Mesothelial cell of epicardium (in vitro differentiated cells): ENCODE data around the gene ARHGAP25. TPM values are rescaled to one million over a fixed set of nuclear protein-coding genes. Genes with fewer than 3 reads are reported as not detected.

ENCODE experiments used
- DNase-seq, 2 experiments: peaks; one replicate each; pipeline ENCODE4 v3.0.0; 2021; ENCODE audit warnings: low spot score in 2 of 2; ENCODE audit not compliant: unreplicated experiment in 2 of 2
- H3K27ac Mint-ChIP-seq: 2 replicates; pipeline ENCODE4 v1.8.0; 2021; ENCODE audit warnings: mixed read lengths
- H3K27me3 Mint-ChIP-seq: 2 replicates; pipeline ENCODE4 v1.8.0; 2021; ENCODE audit warnings: low read depth, mixed read lengths
- H3K36me3 Mint-ChIP-seq: 2 replicates; pipeline ENCODE4 v1.8.0; 2021; ENCODE audit warnings: mixed read lengths
- H3K4me1 Mint-ChIP-seq: 2 replicates; pipeline ENCODE4 v1.8.0; 2021; ENCODE audit warnings: mixed read lengths
- H3K4me3 Mint-ChIP-seq: 2 replicates; pipeline ENCODE4 v1.8.0; 2021; ENCODE audit warnings: mild to moderate bottlenecking, moderate library complexity, mixed read lengths
- H3K9me3 Mint-ChIP-seq: 2 replicates; pipeline ENCODE4 v1.8.0; 2021; ENCODE audit warnings: mixed read lengths
- CTCF ChIP-seq: fragments of 200-600 bp; sonication (generic); IDR thresholded peaks from one replicate; pipeline ENCODE4 v1.5.0; 2021; ENCODE audit warnings: antibody characterized with exemption; ENCODE audit not compliant: unreplicated experiment
- total RNA-seq: library from RNA; stranded (reverse); gene quantifications from 3 replicates; pipeline ENCODE4 v1.2.1, GENCODE V29; 2021

ARHGAP25 gene
- total RNA-seq, 1 donor from 2014 or later, result 1.4 TPM

- no peaks in the 10 kb centered on the region for H3K9me3 Mint-ChIP-seq
- H3K4me1 Mint-ChIP-seq, result peaks cover 14% of the 10 kb centered on the region
- DNase-seq, result peak in 1 of 2 experiments; percentile 30
- H3K27ac Mint-ChIP-seq, result no peak overlapping the region
- H3K4me3 Mint-ChIP-seq, result no peak overlapping the region
- no peaks in the 10 kb centered on the region for H3K36me3 Mint-ChIP-seq
- TF ChIP-seq CTCF, result no peak
- peaks cover 7% of the 10 kb centered on the region for H3K27me3 Mint-ChIP-seq
Observed at GRCh38 chr2:68732036-68732932, 2.3 kb upstream of the ARHGAP25 start.

GRCh38 chr2:68733365-68733764, 1.2 kb upstream of the ARHGAP25 start:
- Mint-ChIP-seq H3K36me3 (no peaks in the 10 kb centered on the region), H3K27me3 (peaks cover 3% of the 10 kb centered on the region), H3K4me3 (no peak overlapping the region), H3K4me1 (peaks cover 14% of the 10 kb centered on the region), H3K27ac (no peak overlapping the region), H3K9me3 (no peaks in the 10 kb centered on the region)
- no peak for TF ChIP-seq CTCF
- no peak for DNase-seq

GRCh38 chr2:68734176-68734575, 435 bp upstream of the ARHGAP25 start:
- H3K36me3 Mint-ChIP-seq, result no peaks in the 10 kb centered on the region
- DNase-seq, result peak in 1 of 2 experiments; percentile 17
- no peak overlapping the region for H3K27ac Mint-ChIP-seq
- peaks cover 3% of the 10 kb centered on the region for H3K27me3 Mint-ChIP-seq
- H3K4me3 Mint-ChIP-seq, result no peak overlapping the region
- H3K4me1 Mint-ChIP-seq, result peaks cover 14% of the 10 kb centered on the region
- H3K9me3 Mint-ChIP-seq, result no peaks in the 10 kb centered on the region
- TF ChIP-seq CTCF, result no peak

- H3K27me3 Mint-ChIP-seq, result peaks cover 3% of the 10 kb centered on the region
- H3K9me3 Mint-ChIP-seq, result no peaks in the 10 kb centered on the region
- no peak for DNase-seq
- no peak overlapping the region for H3K27ac Mint-ChIP-seq
- no peaks in the 10 kb centered on the region for H3K36me3 Mint-ChIP-seq
- H3K4me1 Mint-ChIP-seq, result peaks cover 16% of the 10 kb centered on the region
- no peak overlapping the region for H3K4me3 Mint-ChIP-seq
- TF ChIP-seq CTCF, result no peak
Observed at GRCh38 chr2:68736086-68736485, 1.5 kb downstream of the ARHGAP25 start.

- no peak overlapping the region for H3K4me3 Mint-ChIP-seq
- no peaks in the 10 kb centered on the region for H3K9me3 Mint-ChIP-seq
Observed at GRCh38 chr2:68737711-68738110, 3.1 kb downstream of the ARHGAP25 start.

More at GRCh38 chr2:68737711-68738110, 3.1 kb downstream of the ARHGAP25 start:
- TF ChIP-seq CTCF, result no peak
- peak in 1 of 2 experiments; percentile 3 for DNase-seq
- H3K27me3 Mint-ChIP-seq, result no peaks in the 10 kb centered on the region
- H3K36me3 Mint-ChIP-seq, result no peaks in the 10 kb centered on the region
- H3K4me1 Mint-ChIP-seq, result peaks cover 9% of the 10 kb centered on the region
- H3K27ac Mint-ChIP-seq, result no peak overlapping the region
